SK-N-DZ (cell line): ENCODE measurements around the gene ST7.

Source experiments
- DNase-seq: peaks from one replicate; pipeline ENCODE4 v3.0.0-alpha.2; 2015; ENCODE audit warnings: low spot score
- small RNA-seq, 2 experiments: library from RNA; depleted of rRNA; stranded (forward); fragments of <200 nt; gene quantifications; one replicate each; pipeline ENCODE3, GENCODE V24; 2014

The ST7 gene

GRCh38 chr7:117264716-117265115 lies 311.4 kb downstream of the ST7 start:
- no peak for DNase-seq

- no peak for DNase-seq
Measured at GRCh38 chr7:117269417-117269816, 316.1 kb downstream of the ST7 start.

- DNase-seq = no peak
Measured at GRCh38 chr7:117269886-117270285, 316.6 kb downstream of the ST7 start.

GRCh38 chr7:117270371-117270770 lies 317.1 kb downstream of the ST7 start:
- peak; percentile 73 for DNase-seq

GRCh38 chr7:117271566-117271965 lies 318.3 kb downstream of the ST7 start:
- DNase-seq = no peak

GRCh38 chr7:117272017-117272759 lies 318.9 kb downstream of the ST7 start:
- no peak for DNase-seq

- no peak for DNase-seq
Measured at GRCh38 chr7:117273325-117273724, 320.0 kb downstream of the ST7 start.

GRCh38 chr7:117273814-117274225 lies 320.5 kb downstream of the ST7 start:
- no peak for DNase-seq

GRCh38 chr7:117274951-117275350 lies 321.6 kb downstream of the ST7 start:
- DNase-seq = no peak

- no peak for DNase-seq
Measured at GRCh38 chr7:117277576-117277975, 324.3 kb downstream of the ST7 start.

- DNase-seq = no peak
Measured at GRCh38 chr7:117278040-117278439, 324.7 kb downstream of the ST7 start.

- DNase-seq = no peak
Measured at GRCh38 chr7:117279203-117279602, 325.9 kb downstream of the ST7 start.

Small RNA genes lying within 50 kb of the gene (small RNA-seq; reads per million reads assigned to genes)
- gene AC002542.1 = 0 reads per million in 2 experiments
- 0 reads per million in 2 experiments for gene MTCYBP6
- 0 reads per million in 2 experiments for gene RF00019
- 0 reads per million in 2 experiments for gene RF02179
- 0 reads per million in 2 experiments for gene RF02180
- gene RF02181 = 0 reads per million in 2 experiments
- gene RF02183 = 0 reads per million in 2 experiments
- gene RF02184 = 0 reads per million in 2 experiments
- gene RF02185 = 0 reads per million in 2 experiments
- 0 reads per million in 2 experiments for gene RF02188
- gene RNA5SP239 = 0 reads per million in 2 experiments
